AG09319 (cell line): ENCODE data around the gene CDC42EP3.

ENCODE experiments used
- DNase-seq: peaks from one replicate; pipeline ENCODE4 v3.0.0-alpha.2; 2010; ENCODE audit warnings: low read depth; ENCODE audit errors: extremely low read depth
- CTCF ChIP-seq: IDR thresholded peaks from 2 replicates; pipeline ENCODE4 v1.5.1; 2011; ENCODE audit warnings: low read depth, mild to moderate bottlenecking, inconsistent platforms, low read length, moderate library complexity

CDC42EP3 gene

GRCh38 chr2:37709111-37709510 lies 37.7 kb upstream of the CDC42EP3 start:
- no peak for TF ChIP-seq CTCF
- no peak for DNase-seq

- DNase-seq, result no peak
- TF ChIP-seq CTCF, result no peak
These were observed 36.7 kb upstream of the CDC42EP3 start for GRCh38 chr2:37708146-37708545.

- TF ChIP-seq CTCF, result no peak
- DNase-seq, result no peak
These were observed 36.0 kb upstream of the CDC42EP3 start for GRCh38 chr2:37707393-37707792.

GRCh38 chr2:37706334-37707183 lies 35.1 kb upstream of the CDC42EP3 start:
- TF ChIP-seq CTCF, result no peak
- DNase-seq, result no peak

GRCh38 chr2:37705191-37705590 lies 33.7 kb upstream of the CDC42EP3 start:
- no peak for TF ChIP-seq CTCF

GRCh38 chr2:37698931-37699481 lies 27.6 kb upstream of the CDC42EP3 start:
- no peak for DNase-seq
- no peak for TF ChIP-seq CTCF

More at GRCh38 chr2:37705191-37705590, 33.7 kb upstream of the CDC42EP3 start:
- no peak for DNase-seq

- no peak for DNase-seq
- TF ChIP-seq CTCF, result no peak
These were observed 23.9 kb upstream of the CDC42EP3 start for GRCh38 chr2:37695336-37695735.
